ENCODE results near the gene LGALS3BP.

LGALS3BP gene

DNA sequence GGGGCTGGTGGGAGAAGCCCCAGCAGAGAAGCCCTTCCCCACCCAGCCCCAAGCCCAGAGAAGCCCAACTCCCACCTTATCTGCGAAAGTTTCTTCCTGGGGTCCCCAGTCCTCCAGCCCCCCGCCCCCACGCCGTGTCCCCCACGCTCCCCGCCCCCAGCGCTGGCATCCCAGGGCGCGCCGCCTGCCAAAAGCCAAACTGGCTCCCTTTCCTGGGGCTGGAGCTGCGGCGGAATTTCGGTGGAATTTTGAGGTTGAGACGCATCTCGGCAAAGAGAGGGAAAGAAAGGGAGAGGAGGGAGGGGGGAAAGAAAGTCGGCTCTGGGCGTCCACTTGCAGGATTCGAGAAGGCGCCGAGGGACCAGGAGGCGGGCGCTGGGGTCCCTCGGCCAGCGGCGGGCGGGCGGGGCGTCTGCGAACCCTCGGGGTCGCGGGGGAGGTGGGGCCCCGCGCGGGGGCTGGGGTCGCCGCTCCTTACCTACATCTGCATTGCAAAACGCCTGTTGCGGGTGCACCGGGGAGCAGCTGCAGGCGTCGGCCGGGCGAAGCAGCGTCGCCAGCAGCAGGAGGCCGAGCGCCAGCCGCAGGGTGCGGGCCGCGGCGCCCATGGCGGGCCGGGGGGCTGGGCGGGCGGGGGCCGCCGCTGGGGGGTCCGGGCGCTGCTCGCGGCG, 55.1 kb downstream of the LGALS3BP start:
- TF ChIP-seq POLR2A (IDR thresholded peaks at IDR 0.05; ENCODE audit: low read depth, low read length) (no peak), TAF1 (IDR thresholded peaks at IDR 0.05; ENCODE audit: borderline replicate concordance, low read depth, low read length) (no peak), POLR2AphosphoS5 (IDR thresholded peaks at IDR 0.05; ENCODE audit: low read depth, low read length) (no peak)
- DNase-seq (ENCODE audit: insufficient read length) (no peak), FAIRE-seq (no peak)

DNA sequence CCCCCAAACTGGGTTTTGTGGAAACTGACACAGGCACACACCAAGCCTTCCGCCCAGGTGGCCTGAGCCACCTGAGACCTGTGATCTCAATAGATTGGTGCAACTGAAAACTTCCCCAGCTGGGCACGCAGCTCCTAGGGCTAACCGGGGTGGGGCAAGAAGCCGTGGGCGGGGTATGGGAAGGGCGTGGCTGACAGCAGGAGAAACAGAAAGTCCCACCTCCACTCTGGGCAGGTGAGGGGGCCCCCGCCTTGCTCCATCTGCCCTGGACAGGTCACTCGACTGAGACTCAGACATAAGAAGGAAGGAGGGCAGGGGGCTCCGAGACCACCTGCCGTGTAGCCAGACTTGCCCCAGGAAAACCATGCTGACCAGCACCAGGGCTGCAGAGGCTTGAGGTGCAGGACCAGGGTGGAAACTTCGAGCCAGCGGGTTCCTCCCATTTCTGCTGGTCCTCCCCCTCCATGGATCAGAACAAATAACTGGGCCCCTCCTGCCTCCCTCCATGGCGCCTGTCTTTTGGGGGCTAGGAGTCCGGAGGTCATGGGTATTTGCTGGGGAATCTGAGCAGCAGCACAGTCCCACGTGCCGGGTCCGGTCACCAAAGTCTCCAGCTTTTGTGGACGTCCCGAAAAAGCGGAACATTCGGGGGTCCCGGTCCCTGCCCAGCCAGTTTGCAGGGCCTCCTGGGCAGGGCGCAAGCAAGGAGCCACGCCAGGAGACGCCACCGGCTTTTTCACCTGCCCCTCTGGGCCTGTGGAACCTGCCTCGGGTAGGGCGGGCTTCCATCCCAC, 55.9 kb downstream of the LGALS3BP start:
- TF ChIP-seq POLR2A (IDR thresholded peaks at IDR 0.05; ENCODE audit: low read depth, low read length) (no peak), TAF1 (IDR thresholded peaks at IDR 0.05; ENCODE audit: borderline replicate concordance, low read depth, low read length) (no peak), POLR2AphosphoS5 (IDR thresholded peaks at IDR 0.05; ENCODE audit: low read depth, low read length) (no peak)
- no peak for FAIRE-seq
- peak; percentile 68 for DNase-seq (ENCODE audit: insufficient read length)

- no peak for DNase-seq (ENCODE audit: insufficient read length)
- no peak for FAIRE-seq
- TF ChIP-seq POLR2AphosphoS5 (IDR thresholded peaks at IDR 0.05; ENCODE audit: low read depth, low read length) (no peak), POLR2A (IDR thresholded peaks at IDR 0.05; ENCODE audit: low read depth, low read length) (no peak), TAF1 (IDR thresholded peaks at IDR 0.05; ENCODE audit: borderline replicate concordance, low read depth, low read length) (no peak)
Measured at GRCh38 chr17:78922816-78923498, 56.8 kb downstream of the LGALS3BP start.

- TF ChIP-seq POLR2AphosphoS5 (IDR thresholded peaks at IDR 0.05; ENCODE audit: low read depth, low read length) (no peak), POLR2A (IDR thresholded peaks at IDR 0.05; ENCODE audit: low read depth, low read length) (no peak), TAF1 (IDR thresholded peaks at IDR 0.05; ENCODE audit: borderline replicate concordance, low read depth, low read length) (no peak)
- no peak for FAIRE-seq
- no peak for DNase-seq (ENCODE audit: insufficient read length)
Measured at GRCh38 chr17:78921437-78921971, 58.2 kb downstream of the LGALS3BP start.
